GM12878 (cell line): ENCODE results near the gene LMO2. TPM values are rescaled to one million over a fixed set of nuclear protein-coding genes. Genes with fewer than 3 reads are reported as not detected.
A peak's percentile ranks its signal among the peaks of the same experiment; 100 is the strongest.

ENCODE experiments used
- ATAC-seq: fragments of 200-7000 bp; cut with Tn5 transposase; 3 replicates; pipeline ENCODE4 v1.9.1; 2020; ENCODE audit warnings: mild to moderate bottlenecking, moderate library complexity
- BruUV-seq: library from RNA; stranded (reverse); fragments of 400-500 nt; replicated peaks from 2 replicates; lab custom pipeline; 2021; lab: Mats Ljungman, UMichigan
- CTCF ChIA-PET: fragments of 300-600 bp; sonication (Branson Sonifier 250); formaldehyde crosslinking; extraction: SDS; loops from one replicate; lab custom pipeline; 2021; ENCODE audit warnings: inconsistent platforms; lab: Yijun Ruan, JAX
- POLR2A ChIA-PET: fragments of 350-600 bp; formaldehyde crosslinking; extraction: SDS; loops from one replicate; lab custom pipeline; 2021; ENCODE audit warnings: inconsistent platforms; lab: Charles Lee
- RAD21 ChIA-PET: fragments of 300-600 bp; sonication (Branson Sonifier 250); formaldehyde crosslinking; loops from one replicate; lab custom pipeline; 2023; ENCODE audit warnings: antibody characterized with exemption; ENCODE audit not compliant: unreplicated experiment; lab: Charles Lee
- SMC1A ChIA-PET: fragments of 300-600 bp; sonication (Branson Sonifier 250); formaldehyde crosslinking; loops from one replicate; lab custom pipeline; 2023; ENCODE audit not compliant: unreplicated experiment, uncharacterized antibody; lab: Charles Lee
- DNase-seq: peaks from one replicate; pipeline ENCODE4 v3.0.0-alpha.2; 2011; ENCODE audit warnings: low read depth, low spot score
- FAIRE-seq: peaks from 3 replicates; lab custom pipeline; 2011; peaks lifted over from hg19 to GRCh38; lab: Jason Lieb, UNC
- H2AFZ ChIP-seq: 2 replicates; pipeline ENCODE4 v1.6.0; 2011; ENCODE audit warnings: low read depth, low read length, control low read depth; ENCODE audit not compliant: control insufficient read depth
- H3K27ac ChIP-seq: 2 replicates; pipeline ENCODE4 v1.5.1; 2011; ENCODE audit warnings: control low read depth; ENCODE audit not compliant: control insufficient read depth, insufficient read depth
- H3K27me3 ChIP-seq, 2 experiments: replicated peaks in 1 of 2; 2 replicates each; pipeline versions ENCODE4 v1.6.0 to v1.6.1; 2011; ENCODE audit warnings: low read length in 1 of 2; ENCODE audit not compliant: control insufficient read depth in 2 of 2, insufficient read depth in 2 of 2
- H3K36me3 ChIP-seq, 2 experiments: 2 replicates each; pipeline ENCODE4 v1.5.1; 2011; ENCODE audit warnings: low read length in 1 of 2; ENCODE audit not compliant: control insufficient read depth in 2 of 2, insufficient read depth in 2 of 2
- H3K4me1 ChIP-seq: 2 replicates; pipeline ENCODE4 v1.6.1; 2011; ENCODE audit warnings: mild to moderate bottlenecking, low read length, moderate library complexity, mixed read lengths; ENCODE audit not compliant: control insufficient read depth, insufficient read depth
- H3K4me2 ChIP-seq: 2 replicates; pipeline ENCODE4 v1.6.0; 2011; ENCODE audit warnings: control low read depth; ENCODE audit not compliant: control insufficient read depth, insufficient read depth
- H3K4me3 ChIP-seq: fragments of 200-600 bp; sonication (generic); 2 replicates; pipeline ENCODE4 v1.5.1; 2016
- H3K79me2 ChIP-seq: 2 replicates; pipeline ENCODE4 v1.6.0; 2011; ENCODE audit warnings: low read length; ENCODE audit not compliant: control insufficient read depth, insufficient read depth
- H3K9ac ChIP-seq: 2 replicates; pipeline ENCODE4 v1.8.0; 2011; ENCODE audit warnings: low read length, control low read depth, mixed read lengths; ENCODE audit not compliant: control insufficient read depth, insufficient read depth
- H3K9me3 ChIP-seq: replicated peaks from 3 replicates; pipeline ENCODE4 v1.5.1; 2011; ENCODE audit warnings: mild to moderate bottlenecking, low read length; ENCODE audit not compliant: control insufficient read depth, insufficient read depth
- H4K20me1 ChIP-seq: 2 replicates; pipeline ENCODE4 v1.6.0; 2011; ENCODE audit not compliant: control insufficient read depth, insufficient read depth
- ATF2 ChIP-seq: IDR thresholded peaks from 2 replicates; pipeline ENCODE4 v1.6.1; 2012; ENCODE audit warnings: low read length, inconsistent platforms
- CBX5 ChIP-seq: sonication (generic); IDR thresholded peaks from 2 replicates; pipeline ENCODE4 v1.6.1; 2016; ENCODE audit warnings: low read depth, moderate library complexity, mild to moderate bottlenecking, inconsistent platforms
- CHD4 ChIP-seq: fragments of 200-600 bp; sonication (generic); IDR thresholded peaks from 2 replicates; pipeline ENCODE4 v1.6.1; 2016; ENCODE audit warnings: mild to moderate bottlenecking
- EED ChIP-seq: sonication (generic); IDR thresholded peaks from 2 replicates; pipeline ENCODE4 v1.6.1; 2016; ENCODE audit warnings: antibody characterized with exemption, low read depth
- FOXK2 ChIP-seq: fragments of 450-650 bp; IDR thresholded peaks from 2 replicates; pipeline ENCODE4 v1.6.1; 2017; ENCODE audit warnings: mild to moderate bottlenecking, moderate library complexity
- IKZF1 ChIP-seq: fragments of 450-650 bp; conservative IDR thresholded peaks from 2 replicates; pipeline ENCODE4 v1.6.1; 2017; ENCODE audit warnings: antibody characterized with exemption, mild to moderate bottlenecking
- JUND ChIP-seq: IDR thresholded peaks from 2 replicates; pipeline ENCODE4 v1.6.1; 2012; ENCODE audit warnings: low read depth, mild to moderate bottlenecking, low read length, improper control_type of control experiment, moderate library complexity
- MYB ChIP-seq: fragments of 150-350 bp; IDR thresholded peaks from 2 replicates; pipeline ENCODE4 v1.6.1; 2014; ENCODE audit warnings: mild to moderate bottlenecking, low read depth, low read length, borderline replicate concordance
- NBN ChIP-seq: fragments of 450-650 bp; IDR thresholded peaks from 2 replicates; pipeline ENCODE4 v1.6.1; 2016
- NFIC ChIP-seq: IDR thresholded peaks from 2 replicates; pipeline ENCODE4 v1.6.1; 2012; ENCODE audit warnings: low read depth, mild to moderate bottlenecking, inconsistent platforms, low read length, moderate library complexity
- NFYA ChIP-seq: IDR thresholded peaks from 2 replicates; pipeline ENCODE4 v1.6.1; 2011; ENCODE audit warnings: low read depth, mild to moderate bottlenecking, low read length, improper control_type of control experiment, borderline replicate concordance
- NR2C2 ChIP-seq: IDR thresholded peaks from 2 replicates; pipeline ENCODE4 v1.6.1; 2011; ENCODE audit warnings: borderline replicate concordance, low read depth; ENCODE audit not compliant: control insufficient read depth, insufficient read length
- PAX5 ChIP-seq: IDR thresholded peaks from 2 replicates; pipeline ENCODE4 v1.6.1; 2011; ENCODE audit warnings: low read depth, low read length, borderline replicate concordance
- POLR2AphosphoS2 ChIP-seq: IDR thresholded peaks from 2 replicates; pipeline ENCODE4 v1.6.1; 2011; ENCODE audit warnings: low read depth, mild to moderate bottlenecking, low read length, improper control_type of control experiment, moderate library complexity
- POLR2AphosphoS5 ChIP-seq: IDR thresholded peaks from 2 replicates; pipeline ENCODE4 v1.6.1; 2011; ENCODE audit warnings: mild to moderate bottlenecking, low read length, inconsistent platforms
- RAD21 ChIP-seq: IDR thresholded peaks from 2 replicates; pipeline ENCODE4 v1.6.1; 2011; ENCODE audit warnings: mild to moderate bottlenecking, low read depth, low read length, moderate library complexity; ENCODE audit not compliant: insufficient read depth
- SMARCA5 ChIP-seq: fragments of 450-650 bp; IDR thresholded peaks from 2 replicates; pipeline ENCODE4 v1.6.1; 2017; ENCODE audit warnings: mild to moderate bottlenecking
- SMC3 ChIP-seq: IDR thresholded peaks from 2 replicates; pipeline ENCODE4 v1.6.1; 2011; ENCODE audit warnings: low read length, improper control_type of control experiment, borderline replicate concordance
- TCF12 ChIP-seq: IDR thresholded peaks from 2 replicates; pipeline ENCODE4 v1.6.1; 2011; ENCODE audit warnings: low read depth, mild to moderate bottlenecking, low read length
- WGBS: methylation state at CpG from one replicate; pipeline ENCODE4 v1.1.6; 2016; ENCODE audit warnings: low lambda C conversion rate; ENCODE audit not compliant: insufficient replicate concordance, insufficient coverage; ENCODE audit errors: missing lambda C conversion rate; 5-methylcytosine and 5-hydroxymethylcytosine counted together
- in situ Hi-C: fragments of 300-500 bp; cut with MboI; formaldehyde crosslinking; loops from 9 replicates; pipeline ENCODE4 v1.14.3; 2018; ENCODE audit warnings: mixed read lengths
- intact Hi-C: fragments of 100-400 bp; cut with micrococcal nuclease; formaldehyde crosslinking; loops from one replicate; pipeline ENCODE4 v1.14.2; 2022; ENCODE audit not compliant: unreplicated experiment
- polyA plus RNA-seq, 11 experiments: library from polyadenylated mRNA; depleted of rRNA in 4 of 11; unstranded in 6 of 11; stranded (reverse) in 5 of 11; fragments of >200 nt; fragmentation: Nextera tagmentation in 4 of 11; fragmentation: Illumina TruSeq in 1 of 11; extraction: Ambion mirVana in 4 of 11; extraction: Trizol in 1 of 11; gene quantifications; 1 replicate in 1 of 11; 2 replicates in 10 of 11; pipeline versions ENCODE4 v1.2.1 to v1.2.3, GENCODE V29; 2011 to 2016; ENCODE audit warnings: inconsistent platforms in 2 of 11, missing spikeins in 2 of 11, low read depth in 1 of 11
- total RNA-seq, 4 experiments: library from RNA; depleted of rRNA in 3 of 4; stranded (reverse); fragments of >200 nt in 3 of 4; fragmentation: Illumina TruSeq in 1 of 4; extraction: Trizol in 1 of 4; gene quantifications; 2 replicates each; pipeline versions ENCODE4 v1.2.1 to v1.2.3, GENCODE V29; 2013 to 2021
- TF ChIP-seq, protein P1 (sequence below): fragments of 450-650 bp; IDR thresholded peaks from 2 replicates; pipeline ENCODE4 v1.6.1; 2016; ENCODE audit warnings: mild to moderate bottlenecking

The LMO2 gene
- total and polyA plus RNA-seq, 10 of the 15 experiments (the other 5 are each of a cell fraction or from before 2014, with no cell fraction given): 0.29 to 1.9 (median 1.1) TPM; not detected in 1

- no peaks in the 10 kb centered on the region for H3K36me3 ChIP-seq
- under 1% methylated on average over 12 of the region's 12 CpGs for WGBS
- CTCF ChIA-PET: interaction anchor here (0.7 to 2.0 kb wide), 5 partner anchors 9 to 1154 kb away, joined by 3 to 9 read pairs (median 5); no protein-coding TSS in a partner anchor
- peak overlapping the region; percentile 40; the same call in 1 of the 2 replicates for H3K9ac ChIP-seq
- POLR2A ChIA-PET: interaction anchor here (0.5 to 0.7 kb wide), 4 partner anchors 21 to 155 kb away, joined by 3 to 7 read pairs (median 3); partner anchors contain the start of genes CAPRIN1 and LMO2
- RAD21 ChIA-PET: interaction anchor here (0.7 to 1.7 kb wide), 4 partner anchors 18 to 58 kb away, joined by 3 to 5 read pairs (median 4); no protein-coding TSS in a partner anchor
- H3K79me2 ChIP-seq: no peaks in the 10 kb centered on the region
- no peak overlapping the region for H3K4me3 ChIP-seq
- intact Hi-C loops: loop anchor here (1.0 to 5.0 kb wide), 2 partner anchors 19 to 45 kb away; no protein-coding TSS in a partner anchor
- H3K4me2 ChIP-seq: peak overlapping the region; percentile 65
- H3K9me3 ChIP-seq: peaks cover 5% of the 10 kb centered on the region; the same call in 2 of the 3 replicates
- SMC1A ChIA-PET: interaction anchor here (0.8 to 3.2 kb wide), 12 partner anchors 18 to 58 kb away, joined by 3 to 14 read pairs (median 4); no protein-coding TSS in a partner anchor
- peak overlapping the region; percentile 82 for H3K27ac ChIP-seq
- H3K27me3 ChIP-seq: no peaks in the 10 kb centered on the region
- H4K20me1 ChIP-seq: no peaks in the 10 kb centered on the region
- BruUV-seq: no TSS peak
- peak overlapping the region; percentile 79 for H2AFZ ChIP-seq
- ATAC-seq (peak; percentile 98), DNase-seq (peak; percentile 82), FAIRE-seq (peak; percentile 97)
- peaks cover 12% of the 10 kb centered on the region for H3K4me1 ChIP-seq
- in situ Hi-C loops: no loop called here
- TF ChIP-seq POLR2AphosphoS5 (0 out of 2 replicates have a peak, but pooled peaks have one; percentile 42), SMARCA5 (0 out of 2 replicates have a peak, but pooled peaks have one; percentile 27), RAD21 (no peak), ATF2 (peak; percentile 35; the same call in 1 of the 2 replicates), NBN (0 out of 2 replicates have a peak, but pooled peaks have one; percentile 38), JUND (no peak), TCF12 (no peak), NFYA (no peak), CHD4 (no peak), SMC3 (0 out of 2 replicates have a peak, but pooled peaks have one; percentile 4), POLR2AphosphoS2 (no peak), FOXK2 (0 out of 2 replicates have a peak, but pooled peaks have one; percentile 18), EED (0 out of 2 replicates have a peak, but pooled peaks have one; percentile 33), IKZF1 (no peak; the same call in 1 of the 2 replicates), MYB (no peak), NFIC (peak; percentile 42; the same call in 1 of the 2 replicates), CBX5 (0 out of 2 replicates have a peak, but pooled peaks have one; percentile 53), NR2C2 (no peak), PAX5 (peak; percentile 67; the same call in 1 of the 2 replicates)
- TF ChIP-seq, protein P1, sequence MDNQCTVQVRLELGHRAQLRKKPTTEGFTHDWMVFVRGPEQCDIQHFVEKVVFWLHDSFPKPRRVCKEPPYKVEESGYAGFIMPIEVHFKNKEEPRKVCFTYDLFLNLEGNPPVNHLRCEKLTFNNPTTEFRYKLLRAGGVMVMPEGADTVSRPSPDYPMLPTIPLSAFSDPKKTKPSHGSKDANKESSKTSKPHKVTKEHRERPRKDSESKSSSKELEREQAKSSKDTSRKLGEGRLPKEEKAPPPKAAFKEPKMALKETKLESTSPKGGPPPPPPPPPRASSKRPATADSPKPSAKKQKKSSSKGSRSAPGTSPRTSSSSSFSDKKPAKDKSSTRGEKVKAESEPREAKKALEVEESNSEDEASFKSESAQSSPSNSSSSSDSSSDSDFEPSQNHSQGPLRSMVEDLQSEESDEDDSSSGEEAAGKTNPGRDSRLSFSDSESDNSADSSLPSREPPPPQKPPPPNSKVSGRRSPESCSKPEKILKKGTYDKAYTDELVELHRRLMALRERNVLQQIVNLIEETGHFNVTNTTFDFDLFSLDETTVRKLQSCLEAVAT: no peak
Measured at GRCh38 chr11:33912405-33913361, 20.8 kb upstream of the LMO2 start.
